K562 (cell line): ENCODE data around the gene DAB2IP. TPM values are rescaled to one million over a fixed set of nuclear protein-coding genes. Genes with fewer than 3 reads are reported as not detected.

Source experiments
- ATAC-seq: fragments of 200-7000 bp; cut with Tn5 transposase; 3 replicates; pipeline ENCODE4 v1.9.1; 2020; ENCODE audit warnings: moderate library complexity
- BruUV-seq: library from RNA; stranded (reverse); fragments of 400-500 nt; replicated peaks from 2 replicates; lab custom pipeline; 2021; lab: Mats Ljungman, UMichigan
- CTCF ChIA-PET: fragments of 300-600 bp; formaldehyde crosslinking; extraction: SDS; loops from one replicate; lab custom pipeline; 2021; ENCODE audit warnings: low intra/inter-chr PET ratio; lab: Yijun Ruan, JAX
- POLR2A ChIA-PET: fragments of 300-600, 350-650 bp; sonication (Branson Sonifier 250); formaldehyde crosslinking; extraction: SDS; loops from one replicate; lab custom pipeline; 2021; ENCODE audit warnings: antibody characterized with exemption, inconsistent platforms; lab: Yijun Ruan, JAX
- DNase-seq, 4 experiments: peaks; one replicate each; pipeline versions ENCODE4 v3.0.0 to v3.0.0-alpha.2; 2011 to 2018; ENCODE audit warnings: low spot score in 3 of 4, mixed read lengths in 3 of 4; ENCODE audit errors: extremely low read depth in 1 of 4
- FAIRE-seq: peaks from 2 replicates; lab custom pipeline; 2011; peaks lifted over from hg19 to GRCh38; lab: Jason Lieb, UNC
- H2AFZ ChIP-seq: 2 replicates; pipeline ENCODE4 v1.6.0; 2011; ENCODE audit warnings: low read depth, low read length, control low read depth, inconsistent platforms
- H3K27ac ChIP-seq: fragments of 200-600 bp; 3 replicates; pipeline ENCODE4 v1.8.0; 2011; ENCODE audit warnings: low read depth, mild to moderate bottlenecking, control low read depth, inconsistent platforms, low read length, moderate library complexity, mixed read lengths; ENCODE audit errors: extremely low read depth
- H3K27me3 ChIP-seq, 2 experiments: fragments of 300-600 bp in 1 of 2; 2 replicates in 1 of 2; 3 replicates in 1 of 2; pipeline versions ENCODE4 v1.6.0 to v1.8.0; 2011; ENCODE audit warnings: inconsistent platforms in 2 of 2, low read length in 2 of 2, mild to moderate bottlenecking in 1 of 2, mixed read lengths in 1 of 2, moderate library complexity in 1 of 2; ENCODE audit not compliant: control insufficient read depth in 2 of 2, insufficient read depth in 2 of 2
- H3K36me3 ChIP-seq: fragments of 300-600 bp; 3 replicates; pipeline ENCODE4 v1.8.0; 2011; ENCODE audit warnings: mild to moderate bottlenecking, low read length, inconsistent platforms; ENCODE audit not compliant: control insufficient read depth, insufficient read depth
- H3K4me1 ChIP-seq, 2 experiments: fragments of 200-600 bp in 1 of 2; replicated peaks in 1 of 2; 2 replicates in 1 of 2; 3 replicates in 1 of 2; pipeline versions ENCODE4 v1.5.1 to v1.8.0; 2011; ENCODE audit warnings: inconsistent platforms in 2 of 2, low read length in 2 of 2, mild to moderate bottlenecking in 1 of 2, mixed read lengths in 1 of 2, moderate library complexity in 1 of 2; ENCODE audit not compliant: control insufficient read depth in 2 of 2, insufficient read depth in 2 of 2
- H3K4me2 ChIP-seq: 2 replicates; pipeline ENCODE4 v1.6.1; 2011; ENCODE audit warnings: low read length, control low read depth, inconsistent platforms, mixed read lengths; ENCODE audit not compliant: insufficient read depth
- H3K4me3 ChIP-seq: fragments of 200-600 bp; sonication (generic), shearing (Covaris generic); 2 replicates; pipeline ENCODE4 v1.5.1; 2016; ENCODE audit warnings: control low read depth, inconsistent platforms
- H3K79me2 ChIP-seq: fragments of 200-600 bp; 3 replicates; pipeline ENCODE4 v1.8.0; 2011; ENCODE audit warnings: low read length, inconsistent platforms; ENCODE audit not compliant: control insufficient read depth, insufficient read depth
- H3K9ac ChIP-seq, 2 experiments: 2 replicates each; pipeline versions ENCODE4 v1.6.0 to v1.6.1; 2011; ENCODE audit warnings: low read depth in 2 of 2, low read length in 2 of 2, control low read depth in 1 of 2, inconsistent platforms in 1 of 2, mild to moderate bottlenecking in 1 of 2, mixed read lengths in 1 of 2; ENCODE audit not compliant: insufficient read depth in 1 of 2
- H3K9me1 ChIP-seq: one replicate; pipeline ENCODE4 v1.6.0; 2011; ENCODE audit warnings: inconsistent platforms, mild to moderate bottlenecking, low read length, moderate library complexity; ENCODE audit not compliant: control insufficient read depth, insufficient read depth
- H3K9me3 ChIP-seq: replicated peaks from 2 replicates; pipeline ENCODE4 v1.5.1; 2011; ENCODE audit warnings: low read depth, low read length, inconsistent platforms; ENCODE audit not compliant: control insufficient read depth, insufficient read depth
- H4K20me1 ChIP-seq: replicated peaks from 2 replicates; pipeline ENCODE4 v1.6.1; 2011; ENCODE audit warnings: low read length, inconsistent platforms, mixed read lengths; ENCODE audit not compliant: control insufficient read depth, insufficient read depth
- ARHGAP35 ChIP-seq: fragments of 450-650 bp; IDR thresholded peaks from 2 replicates; pipeline ENCODE4 v1.6.1; 2018; ENCODE audit not compliant: partially characterized antibody
- BACH1 ChIP-seq: fragments of 200-800 bp; sonication (Bioruptor generic); IDR thresholded peaks from 2 replicates; pipeline ENCODE4 v1.6.1; 2016; ENCODE audit warnings: missing genetic modification characterization, missing compliant biosample characterization
- E2F4 ChIP-seq: sonication (generic); formaldehyde crosslinking; IDR thresholded peaks from 2 replicates; pipeline ENCODE4 v1.8.0; 2022; ENCODE audit warnings: mild to moderate bottlenecking, low read depth, missing genetic modification reagents
- JUN ChIP-seq, 2 experiments: sonication (generic) in 1 of 2; formaldehyde crosslinking in 1 of 2; IDR thresholded peaks; 2 replicates each; pipeline versions ENCODE4 v1.6.1 to v1.8.0; 2012 to 2022; ENCODE audit warnings: borderline replicate concordance in 2 of 2, mild to moderate bottlenecking in 2 of 2, improper control_type of control experiment in 1 of 2, low read depth in 1 of 2, low read length in 1 of 2, missing genetic modification reagents in 1 of 2
- KAT8 ChIP-seq: fragments of 450-650 bp; IDR thresholded peaks from 2 replicates; pipeline ENCODE4 v1.6.1; 2016; ENCODE audit warnings: low read depth, mild to moderate bottlenecking
- KDM5B ChIP-seq: fragments of 200-600 bp; sonication (generic); IDR thresholded peaks from 2 replicates; pipeline ENCODE4 v1.6.1; 2012; ENCODE audit warnings: low read depth, mild to moderate bottlenecking, moderate library complexity, low read length, control low read depth, inconsistent platforms; ENCODE audit not compliant: insufficient replicate concordance
- NEUROD1 ChIP-seq: fragments of 150-350 bp; IDR thresholded peaks from 2 replicates; pipeline ENCODE4 v1.6.1; 2014; ENCODE audit warnings: borderline replicate concordance, low read length, low read depth; ENCODE audit not compliant: partially characterized antibody
- RFX1 ChIP-seq: fragments of 450-650 bp; IDR thresholded peaks from 2 replicates; pipeline ENCODE4 v1.6.1; 2016; ENCODE audit warnings: mild to moderate bottlenecking, moderate library complexity
- SRF ChIP-seq, 2 experiments: fragments of 250-450, 450-650 bp in 1 of 2; sonication (Bioruptor Pico) in 1 of 2; sonication (generic) in 1 of 2; formaldehyde crosslinking; IDR thresholded peaks; 2 replicates each; pipeline versions ENCODE4 v1.5.0 to v1.5.1; 2020 to 2022; ENCODE audit warnings: mild to moderate bottlenecking in 1 of 2, missing genetic modification reagents in 1 of 2
- YBX1 ChIP-seq: fragments of 450-650 bp; IDR thresholded peaks from 2 replicates; pipeline ENCODE4 v1.7.1; 2016; ENCODE audit warnings: mild to moderate bottlenecking
- ZNF253 ChIP-seq: fragments of 250-450 bp; sonication (Bioruptor Pico); conservative IDR thresholded peaks from 2 replicates; pipeline ENCODE4 v1.6.1; 2021; ENCODE audit warnings: mild to moderate bottlenecking
- WGBS: fragments of 100-300 bp; shearing (Covaris generic); methylation state at CpG from one replicate; pipeline ENCODE4 v1.1.6; 2016; ENCODE audit warnings: low coverage, mixed read lengths; ENCODE audit not compliant: insufficient coverage; ENCODE audit errors: missing lambda C conversion rate; 5-methylcytosine and 5-hydroxymethylcytosine counted together
- in situ Hi-C: fragments of 300-500 bp; cut with MboI; formaldehyde crosslinking; loops from 4 replicates; pipeline ENCODE4 v1.15.0; 2018; ENCODE audit warnings: inconsistent platforms, mixed read lengths
- intact Hi-C: fragments of 100-400 bp; cut with micrococcal nuclease; formaldehyde crosslinking; loops from 2 replicates; pipeline ENCODE4 v1.14.2; 2022
- polyA plus RNA-seq, 8 experiments: library from polyadenylated mRNA; depleted of rRNA in 4 of 8; stranded (reverse) in 5 of 8; unstranded in 3 of 8; fragments of >200 nt; fragmentation: Nextera tagmentation in 2 of 8; fragmentation: Illumina TruSeq in 1 of 8; extraction: Ambion mirVana in 2 of 8; extraction: Trizol in 1 of 8; gene quantifications; 2 replicates each; pipeline versions ENCODE4 v1.2.1 to v1.2.3, GENCODE V29; 2011 to 2014; ENCODE audit warnings: inconsistent platforms in 1 of 8, missing spikeins in 1 of 8
- total RNA-seq, 7 experiments: library from RNA; depleted of rRNA in 6 of 7; stranded (reverse); fragments of >200 nt in 6 of 7; fragmentation: Illumina TruSeq in 2 of 7; extraction: Trizol in 2 of 7; gene quantifications; 2 replicates each; pipeline versions ENCODE4 v1.2.1 to v1.2.3, GENCODE V29; 2011 to 2021; ENCODE audit warnings: low replicate concordance in 1 of 7

Gene DAB2IP
- total and polyA plus RNA-seq, 9 of the 15 experiments (the other 6 are each of a cell fraction or from before 2014, with no cell fraction given), result 0.04 to 0.31 (median 0.08) TPM; not detected in 5

DNA sequence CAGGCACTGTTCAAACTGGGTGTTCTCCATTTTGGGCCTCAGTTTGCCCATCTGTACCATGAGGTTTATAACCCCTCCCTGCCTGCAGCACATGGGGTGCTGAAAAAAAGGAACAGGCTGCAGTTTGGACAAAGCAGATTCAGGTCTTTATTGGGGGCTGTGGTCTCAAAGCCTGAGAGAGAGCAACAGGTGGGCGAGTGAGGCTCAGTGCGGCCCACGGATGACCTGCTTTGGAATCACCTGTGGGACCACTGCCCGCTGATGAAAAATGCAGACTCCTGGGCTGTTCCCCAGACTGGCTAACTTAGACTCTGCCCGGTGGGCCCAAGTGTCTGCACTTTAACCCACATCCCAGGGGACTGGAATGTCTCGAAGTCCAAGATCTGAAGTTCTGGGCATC lies 11.8 kb upstream of the DAB2IP start:
- H3K27ac ChIP-seq, result no peak overlapping the region
- no peak overlapping the region for H3K9ac ChIP-seq
- FAIRE-seq, result no peak
- H3K27me3 ChIP-seq, result peaks cover 0 to 26% of the 10 kb centered on the region in 2 experiments; a peak in 3 of 5 replicates
- no peaks in the 10 kb centered on the region; the same call in 1 of the 2 replicates for H4K20me1 ChIP-seq
- no peak overlapping the region for H3K4me3 ChIP-seq
- H2AFZ ChIP-seq, result no peak overlapping the region
- no TSS peak for BruUV-seq
- no peak overlapping the region for H3K4me2 ChIP-seq
- DNase-seq, result no peak
- in situ Hi-C loops, result no loop called here
- ATAC-seq, result no peak
- 4% methylated on average over 6 of the region's 6 CpGs for WGBS
- no peak for TF ChIP-seq JUN (IDR thresholded peaks at IDR 0.05; ENCODE audit: borderline replicate concordance, low read depth, low read length)
- TF ChIP-seq JUN (CRISPR knock-in tag; IDR thresholded peaks at IDR 0.05; ENCODE audit: borderline replicate concordance), result no peak
- no peak for TF ChIP-seq ZNF253
- no peak for TF ChIP-seq KDM5B
- no peak for TF ChIP-seq KAT8
- TF ChIP-seq E2F4, result no peak
- no peak for TF ChIP-seq BACH1
- no peak for TF ChIP-seq NEUROD1
- TF ChIP-seq RFX1, result no peak
- no peak for TF ChIP-seq SRF (CRISPR knock-in tag; IDR thresholded peaks at IDR 0.05)
- no peak for TF ChIP-seq ARHGAP35
- TF ChIP-seq YBX1, result no peak
- peaks cover 0 to 3% of the 10 kb centered on the region in 2 experiments; a peak in 1 of 5 replicates for H3K4me1 ChIP-seq
- no peaks in the 10 kb centered on the region for H3K9me3 ChIP-seq
- no peaks in the 10 kb centered on the region for H3K9me1 ChIP-seq
- ChIA-PET CTCF (no interaction called here), POLR2A (no interaction called here)
- H3K36me3 ChIP-seq, result no peaks in the 10 kb centered on the region
- intact Hi-C loops, result loop anchor here (1.0 to 5.0 kb wide), 5 partner anchors 45 to 353 kb away; no protein-coding TSS in a partner anchor
- no peaks in the 10 kb centered on the region for H3K79me2 ChIP-seq
